Progenitor cell of endocrine pancreas (in vitro differentiated cells): Measurements from ENCODE around the gene SAMSN1. TPM values are rescaled to one million over a fixed set of nuclear protein-coding genes. Genes with fewer than 3 reads are reported as not detected.

Experiments used
- DNase-seq: peaks from one replicate; pipeline ENCODE4 v3.0.0; 2021; ENCODE audit warnings: low spot score; ENCODE audit not compliant: unreplicated experiment
- H3K27ac Mint-ChIP-seq: 2 replicates; pipeline ENCODE4 v1.8.0; 2021; ENCODE audit warnings: mild to moderate bottlenecking, moderate library complexity, mixed read lengths
- H3K27me3 Mint-ChIP-seq: 2 replicates; pipeline ENCODE4 v1.8.0; 2021; ENCODE audit warnings: mixed read lengths
- H3K36me3 Mint-ChIP-seq: 2 replicates; pipeline ENCODE4 v1.8.0; 2022; ENCODE audit warnings: mixed read lengths; ENCODE audit not compliant: insufficient read depth
- H3K4me1 Mint-ChIP-seq: 2 replicates; pipeline ENCODE4 v1.8.0; 2021; ENCODE audit warnings: low read depth, mixed read lengths
- H3K4me3 Mint-ChIP-seq: 2 replicates; pipeline ENCODE4 v1.8.0; 2021; ENCODE audit warnings: low read depth, mild to moderate bottlenecking, moderate library complexity, mixed read lengths
- H3K9me3 Mint-ChIP-seq: 2 replicates; pipeline ENCODE4 v1.8.0; 2021; ENCODE audit warnings: low read depth, mixed read lengths
- total RNA-seq: library from RNA; stranded (reverse); gene quantifications from 2 replicates; pipeline ENCODE4 v1.2.1, GENCODE V29; 2021
- TF ChIP-seq, protein P1 (sequence below): fragments of 200-600 bp; sonication (generic); IDR thresholded peaks from one replicate; pipeline ENCODE4 v1.5.0; 2021; ENCODE audit warnings: antibody characterized with exemption, mild to moderate bottlenecking; ENCODE audit not compliant: unreplicated experiment

SAMSN1 gene
- total RNA-seq, 1 donor from 2014 or later, result not detected

GRCh38 chr21:14562959-14563358 is 16.8 kb upstream of the SAMSN1 start:
- Mint-ChIP-seq H3K27me3 (no peaks in the 10 kb centered on the region), H3K36me3 (no peaks in the 10 kb centered on the region), H3K4me3 (no peak overlapping the region), H3K27ac (no peak overlapping the region), H3K4me1 (no peaks in the 10 kb centered on the region), H3K9me3 (peaks cover 12% of the 10 kb centered on the region)
- TF ChIP-seq, protein P1, sequence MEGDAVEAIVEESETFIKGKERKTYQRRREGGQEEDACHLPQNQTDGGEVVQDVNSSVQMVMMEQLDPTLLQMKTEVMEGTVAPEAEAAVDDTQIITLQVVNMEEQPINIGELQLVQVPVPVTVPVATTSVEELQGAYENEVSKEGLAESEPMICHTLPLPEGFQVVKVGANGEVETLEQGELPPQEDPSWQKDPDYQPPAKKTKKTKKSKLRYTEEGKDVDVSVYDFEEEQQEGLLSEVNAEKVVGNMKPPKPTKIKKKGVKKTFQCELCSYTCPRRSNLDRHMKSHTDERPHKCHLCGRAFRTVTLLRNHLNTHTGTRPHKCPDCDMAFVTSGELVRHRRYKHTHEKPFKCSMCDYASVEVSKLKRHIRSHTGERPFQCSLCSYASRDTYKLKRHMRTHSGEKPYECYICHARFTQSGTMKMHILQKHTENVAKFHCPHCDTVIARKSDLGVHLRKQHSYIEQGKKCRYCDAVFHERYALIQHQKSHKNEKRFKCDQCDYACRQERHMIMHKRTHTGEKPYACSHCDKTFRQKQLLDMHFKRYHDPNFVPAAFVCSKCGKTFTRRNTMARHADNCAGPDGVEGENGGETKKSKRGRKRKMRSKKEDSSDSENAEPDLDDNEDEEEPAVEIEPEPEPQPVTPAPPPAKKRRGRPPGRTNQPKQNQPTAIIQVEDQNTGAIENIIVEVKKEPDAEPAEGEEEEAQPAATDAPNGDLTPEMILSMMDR, result no peak
- no peak for DNase-seq

GRCh38 chr21:14560555-14560954 is 14.4 kb upstream of the SAMSN1 start:
- Mint-ChIP-seq H3K4me3 (no peak overlapping the region), H3K27me3 (no peaks in the 10 kb centered on the region), H3K4me1 (no peaks in the 10 kb centered on the region), H3K36me3 (no peaks in the 10 kb centered on the region), H3K9me3 (peaks cover 12% of the 10 kb centered on the region), H3K27ac (no peak overlapping the region)
- TF ChIP-seq, protein P1, result no peak
- no peak for DNase-seq

DNA sequence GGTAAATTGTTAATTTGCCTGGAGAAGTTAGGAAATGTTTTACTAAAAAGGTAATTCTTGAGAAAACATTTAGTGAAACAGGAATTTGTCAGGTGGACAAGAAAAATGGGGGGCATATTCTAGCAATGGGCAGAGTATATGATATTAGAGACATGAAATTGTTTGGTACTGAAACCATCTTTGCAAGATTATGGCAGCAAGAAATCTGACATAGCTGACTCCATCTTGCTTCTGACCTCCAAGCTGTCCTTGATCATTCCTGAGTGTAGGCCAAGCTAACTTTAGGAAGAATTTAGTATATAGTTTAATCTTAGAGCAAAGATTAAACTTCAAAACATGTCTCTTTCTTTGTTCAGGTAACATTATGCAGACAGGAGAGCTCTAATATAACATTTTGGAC is 14.0 kb upstream of the SAMSN1 start:
- Mint-ChIP-seq H3K4me1 (no peaks in the 10 kb centered on the region), H3K9me3 (peaks cover 12% of the 10 kb centered on the region), H3K36me3 (no peaks in the 10 kb centered on the region), H3K27me3 (no peaks in the 10 kb centered on the region), H3K4me3 (no peak overlapping the region), H3K27ac (no peak overlapping the region)
- DNase-seq, result no peak
- TF ChIP-seq, protein P1, result no peak

- H3K4me3 Mint-ChIP-seq, result no peak overlapping the region
- DNase-seq, result no peak
- H3K9me3 Mint-ChIP-seq, result peaks cover 12% of the 10 kb centered on the region
- TF ChIP-seq, protein P1, result no peak
- no peaks in the 10 kb centered on the region for H3K36me3 Mint-ChIP-seq
- H3K4me1 Mint-ChIP-seq, result no peaks in the 10 kb centered on the region
- H3K27ac Mint-ChIP-seq, result no peak overlapping the region
- no peaks in the 10 kb centered on the region for H3K27me3 Mint-ChIP-seq
Measured at GRCh38 chr21:14559102-14559501, 13.0 kb upstream of the SAMSN1 start.

DNA sequence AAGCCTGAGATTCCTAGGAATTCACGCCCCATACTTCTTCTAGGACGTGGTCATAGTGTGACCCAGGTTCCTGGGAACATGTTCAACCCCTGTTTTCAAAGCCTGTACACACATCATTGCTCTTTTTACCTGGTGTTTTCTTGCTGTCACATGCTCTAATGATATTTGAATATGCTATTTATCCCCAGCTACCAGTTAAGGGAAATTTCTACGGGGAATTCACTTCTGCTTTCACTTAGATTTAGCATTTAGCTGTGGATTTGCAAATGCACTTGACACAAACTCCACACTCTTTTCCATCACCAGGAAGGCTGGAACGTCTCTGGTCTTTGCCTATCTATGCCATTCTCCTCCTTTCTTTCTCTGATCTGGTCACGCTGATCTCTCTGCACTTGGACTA is 11.3 kb upstream of the SAMSN1 start:
- Mint-ChIP-seq H3K27ac (no peak overlapping the region), H3K4me1 (no peaks in the 10 kb centered on the region), H3K9me3 (peaks cover 12% of the 10 kb centered on the region), H3K27me3 (no peaks in the 10 kb centered on the region), H3K36me3 (no peaks in the 10 kb centered on the region), H3K4me3 (no peak overlapping the region)
- TF ChIP-seq, protein P1, result no peak
- DNase-seq, result no peak

DNA sequence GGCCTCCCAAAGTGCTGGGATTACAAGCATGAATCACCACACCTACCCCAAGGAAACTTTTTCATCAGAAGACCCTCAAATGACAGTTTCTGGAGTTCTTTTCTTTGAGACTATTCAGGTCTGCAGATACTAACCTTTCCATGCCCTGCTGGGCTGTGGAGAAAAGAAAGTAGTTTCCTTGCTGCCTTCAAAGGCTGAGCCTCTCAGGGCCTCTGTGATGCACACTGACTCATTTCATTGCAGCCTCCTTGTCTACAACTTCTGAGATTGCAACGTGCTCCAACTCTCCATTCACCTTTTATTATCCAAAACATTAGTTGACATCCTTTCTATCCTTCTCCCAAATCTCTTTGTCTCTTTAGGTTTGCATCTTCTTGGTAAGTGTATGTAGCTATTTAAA is 8.8 kb upstream of the SAMSN1 start:
- no peaks in the 10 kb centered on the region for H3K36me3 Mint-ChIP-seq
- no peak overlapping the region for H3K4me3 Mint-ChIP-seq
- no peaks in the 10 kb centered on the region for H3K27me3 Mint-ChIP-seq
- no peaks in the 10 kb centered on the region for H3K4me1 Mint-ChIP-seq
- TF ChIP-seq, protein P1, result no peak
- no peak for DNase-seq
- H3K9me3 Mint-ChIP-seq, result no peaks in the 10 kb centered on the region
- no peak overlapping the region for H3K27ac Mint-ChIP-seq
